Measurements from ENCODE around the gene MALRD1.

MALRD1 gene

DNA sequence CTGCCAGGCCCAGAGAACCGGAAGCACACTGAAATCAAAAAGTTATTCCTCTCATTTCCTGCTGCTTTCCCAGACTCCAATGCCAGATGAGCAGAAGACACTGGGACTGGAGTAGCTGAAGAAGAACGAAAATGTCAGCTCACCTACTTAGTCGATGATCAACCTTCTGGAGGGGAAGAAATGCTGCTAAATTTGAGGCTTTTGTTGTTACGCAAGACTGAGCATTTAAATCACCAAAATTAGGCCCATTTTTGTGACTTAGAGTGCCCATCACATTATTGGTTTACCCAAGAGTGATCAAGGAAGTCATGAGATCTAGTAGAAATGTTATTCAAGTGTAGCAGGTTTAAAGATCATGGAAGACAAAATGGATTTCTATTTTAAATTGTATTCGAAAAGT is 585.6 kb downstream of the MALRD1 start:
- no peak for DNase-seq
- TF ChIP-seq GATA1 (IDR thresholded peaks at IDR 0.05; ENCODE audit: low read depth, low read length): no peak
- no peak for TF ChIP-seq POLR2A (IDR thresholded peaks at IDR 0.05; ENCODE audit: low read length)

DNA sequence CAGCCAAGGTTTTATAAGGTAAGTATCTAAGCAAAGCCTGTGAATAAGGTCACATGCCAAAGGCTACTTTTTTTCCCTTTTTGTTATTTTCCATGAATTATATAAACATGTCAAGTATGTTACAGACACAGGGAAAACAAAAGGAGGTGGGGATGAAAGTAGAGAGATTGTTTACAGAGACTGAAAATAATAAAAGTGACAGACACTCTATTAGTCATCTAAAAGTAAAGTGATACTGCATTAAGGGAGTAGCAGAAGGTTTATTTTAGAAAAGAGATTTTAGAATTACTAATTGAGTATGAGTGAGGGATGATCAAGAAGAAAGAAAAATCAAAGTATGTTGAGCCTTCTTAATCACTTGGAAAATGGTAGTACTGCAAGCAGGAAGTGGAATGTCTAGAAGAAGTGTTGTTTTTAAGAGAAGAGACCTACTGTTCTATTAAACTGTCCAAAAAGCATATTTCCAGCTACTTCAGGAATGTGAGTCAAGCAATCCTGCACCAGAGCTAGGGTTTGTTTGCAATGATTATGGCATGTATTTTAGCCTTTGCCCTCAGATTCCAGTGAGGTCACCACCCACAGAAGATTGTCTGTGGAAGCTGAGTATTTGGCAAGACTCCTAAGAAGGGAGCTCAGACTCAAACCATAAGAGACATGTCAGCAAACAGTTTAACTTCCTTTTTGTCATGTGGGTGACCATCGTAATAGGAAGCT is 589.7 kb downstream of the MALRD1 start:
- no peak for DNase-seq
- no peak for TF ChIP-seq GATA1 (IDR thresholded peaks at IDR 0.05; ENCODE audit: low read depth, low read length)
- TF ChIP-seq POLR2A (IDR thresholded peaks at IDR 0.05; ENCODE audit: low read length): no peak

DNA sequence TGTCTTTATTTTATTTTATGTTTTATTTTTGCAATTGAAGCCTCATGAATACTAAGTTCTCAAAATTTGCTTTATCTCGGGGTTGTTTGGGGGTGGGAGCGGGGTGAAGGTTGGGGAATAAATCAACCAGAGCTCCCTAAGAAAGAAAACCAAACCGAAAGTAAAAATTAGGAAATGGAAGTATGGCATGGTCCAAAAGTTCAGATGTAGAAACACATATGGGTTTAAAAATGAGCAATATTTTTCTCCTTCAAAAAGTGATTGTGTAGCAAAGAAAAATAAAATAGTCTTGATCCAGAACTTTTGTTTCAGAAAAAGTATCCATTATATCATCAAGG is 590.3 kb downstream of the MALRD1 start:
- TF ChIP-seq GATA1 (IDR thresholded peaks at IDR 0.05; ENCODE audit: low read depth, low read length): no peak
- no peak for TF ChIP-seq POLR2A (IDR thresholded peaks at IDR 0.05; ENCODE audit: low read length)
- DNase-seq: no peak

DNA sequence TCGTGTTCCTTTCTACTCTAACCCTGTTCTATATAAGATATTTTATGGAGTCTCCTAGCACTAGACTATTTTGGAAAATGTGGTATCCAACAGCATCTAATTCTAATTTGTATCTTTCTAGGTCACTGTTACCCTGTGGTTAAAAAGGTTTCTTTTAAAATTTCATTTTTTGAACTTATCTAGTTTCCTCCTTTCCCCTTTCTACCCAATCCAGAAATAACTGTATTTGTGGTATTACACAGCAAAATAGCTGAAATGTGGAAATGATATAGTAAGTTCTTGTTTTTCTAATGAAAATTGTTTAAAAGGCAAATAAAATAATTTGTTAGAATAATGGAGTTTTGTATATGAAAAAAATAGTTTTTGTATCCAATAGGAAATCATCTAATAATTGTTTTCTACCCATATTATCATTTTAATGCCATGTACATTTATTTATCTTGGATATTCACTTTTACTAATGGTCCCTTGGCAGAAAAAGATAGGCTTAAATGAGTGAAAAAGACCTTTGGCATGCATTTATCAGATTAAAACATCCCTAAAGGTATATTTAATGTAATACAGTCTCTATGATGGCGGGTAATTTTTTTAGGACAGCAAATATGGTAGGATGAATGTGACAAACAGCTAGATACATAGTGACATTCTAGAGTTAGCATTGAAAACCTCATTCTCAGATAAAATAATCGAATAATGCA is 592.1 kb downstream of the MALRD1 start:
- no peak for DNase-seq
- no peak for TF ChIP-seq POLR2A (IDR thresholded peaks at IDR 0.05; ENCODE audit: low read length)
- no peak for TF ChIP-seq GATA1 (IDR thresholded peaks at IDR 0.05; ENCODE audit: low read depth, low read length)

DNA sequence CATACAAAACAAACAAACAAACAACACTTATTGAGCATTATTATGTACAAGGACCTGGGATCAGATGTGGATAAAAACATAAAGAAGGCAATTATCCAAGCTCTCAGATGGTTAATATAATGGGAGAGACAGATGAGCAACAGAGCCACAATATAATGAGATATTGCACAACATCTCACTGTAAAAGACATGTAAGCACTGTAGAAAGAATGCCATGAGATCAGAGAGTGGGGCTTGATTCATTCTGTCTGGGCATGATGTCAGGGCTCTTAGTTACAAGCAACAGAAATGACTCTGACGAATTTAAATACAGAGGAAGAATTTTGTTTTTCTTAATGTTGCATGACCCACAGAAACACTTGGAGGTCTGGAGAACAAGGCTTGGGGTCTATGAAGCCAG is 602.9 kb downstream of the MALRD1 start:
- DNase-seq: no peak
- TF ChIP-seq GATA1 (IDR thresholded peaks at IDR 0.05; ENCODE audit: low read depth, low read length) (no peak), POLR2A (IDR thresholded peaks at IDR 0.05; ENCODE audit: low read length) (no peak)

DNA sequence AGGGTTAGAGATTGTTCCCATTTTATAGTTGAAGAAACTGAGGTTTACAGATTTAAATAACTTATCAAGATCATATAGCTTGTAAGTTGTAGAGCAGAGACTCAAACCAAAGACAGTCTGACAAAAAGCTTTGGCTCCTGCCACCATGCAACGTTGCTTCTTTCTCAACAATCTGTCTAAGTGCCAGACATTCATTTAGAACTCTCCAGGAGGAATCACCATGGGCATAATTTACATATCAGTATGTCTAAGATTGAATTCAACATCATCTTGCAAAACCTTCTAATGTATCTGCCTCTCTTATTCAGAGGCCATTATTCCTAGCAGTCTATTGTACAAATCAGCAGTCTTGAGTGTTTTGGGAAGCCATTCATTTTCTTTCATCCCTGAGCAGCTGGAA is 604.1 kb downstream of the MALRD1 start:
- no peak for DNase-seq
- TF ChIP-seq GATA1 (IDR thresholded peaks at IDR 0.05; ENCODE audit: low read depth, low read length) (no peak), POLR2A (IDR thresholded peaks at IDR 0.05; ENCODE audit: low read length) (no peak)

DNA sequence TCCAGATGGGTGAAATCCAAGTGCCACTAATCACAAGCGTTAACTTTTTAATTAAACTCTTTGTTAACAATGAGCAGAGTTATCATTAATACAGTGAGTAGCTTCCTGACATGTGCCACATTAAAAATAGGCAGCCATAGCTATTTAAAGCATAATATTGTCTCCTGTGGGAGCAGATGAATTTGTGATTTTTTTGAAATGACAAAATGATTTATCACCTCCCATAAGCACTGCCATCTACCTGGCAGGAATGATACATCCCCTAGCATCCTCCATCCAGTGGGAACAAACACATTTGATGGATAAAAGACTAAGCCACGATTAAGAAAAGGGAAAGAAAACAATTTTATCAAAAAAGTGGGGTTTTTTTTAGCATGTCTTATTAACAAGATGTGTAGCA is 605.3 kb downstream of the MALRD1 start:
- no peak for DNase-seq
- no peak for TF ChIP-seq POLR2A (IDR thresholded peaks at IDR 0.05; ENCODE audit: low read length)
- no peak for TF ChIP-seq GATA1 (IDR thresholded peaks at IDR 0.05; ENCODE audit: low read depth, low read length)

DNA sequence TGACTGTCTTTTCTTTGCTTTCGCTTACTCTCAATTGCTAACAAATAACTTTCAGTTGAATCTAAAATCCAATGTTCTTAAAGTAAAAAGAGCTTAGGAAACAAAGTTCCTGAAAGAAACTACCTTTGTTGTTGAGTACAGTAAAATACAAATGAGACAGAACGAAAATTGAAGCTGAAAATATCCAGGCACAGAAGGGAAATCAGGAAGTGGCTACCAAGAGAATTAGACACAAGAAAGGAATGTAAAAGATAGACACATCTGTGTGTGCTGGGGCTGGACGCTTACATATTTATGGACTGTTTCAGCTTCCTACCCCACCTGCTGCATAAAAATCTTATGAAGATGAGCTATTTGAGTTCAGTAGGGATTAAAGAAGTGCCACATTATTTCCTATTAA is 606.0 kb downstream of the MALRD1 start:
- DNase-seq: no peak
- TF ChIP-seq GATA1 (IDR thresholded peaks at IDR 0.05; ENCODE audit: low read depth, low read length) (no peak), POLR2A (IDR thresholded peaks at IDR 0.05; ENCODE audit: low read length) (no peak)

DNA sequence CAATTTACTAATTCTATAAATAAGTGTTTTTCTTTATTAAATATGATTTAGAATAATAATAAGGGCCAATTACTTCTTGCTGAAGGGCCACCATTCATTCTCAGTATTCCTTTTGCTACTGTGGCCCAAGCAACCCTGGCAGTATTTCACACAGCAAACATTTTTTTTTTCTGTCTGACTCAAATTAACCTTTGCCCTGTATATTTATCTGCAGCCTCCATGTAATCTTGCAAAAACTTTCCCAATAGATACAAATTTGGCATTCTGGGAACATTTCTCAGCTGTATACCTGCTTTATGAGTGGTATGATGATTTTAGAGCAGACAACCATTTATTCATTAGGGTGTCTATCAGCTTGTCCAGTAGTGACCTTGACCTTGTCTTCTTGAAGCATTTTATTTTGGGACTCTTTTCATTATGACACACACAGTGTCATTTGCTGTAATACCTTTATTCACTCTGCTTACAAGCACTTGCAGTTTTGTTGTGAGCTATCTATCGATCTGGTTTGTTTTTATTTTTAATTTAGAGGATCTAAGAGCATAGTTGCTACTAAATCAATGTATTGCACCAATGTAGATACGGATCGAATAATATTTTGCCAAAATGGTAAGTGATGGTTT is 607.9 kb downstream of the MALRD1 start:
- DNase-seq: no peak
- no peak for TF ChIP-seq GATA1 (IDR thresholded peaks at IDR 0.05; ENCODE audit: low read depth, low read length)
- TF ChIP-seq POLR2A (IDR thresholded peaks at IDR 0.05; ENCODE audit: low read length): no peak

DNA sequence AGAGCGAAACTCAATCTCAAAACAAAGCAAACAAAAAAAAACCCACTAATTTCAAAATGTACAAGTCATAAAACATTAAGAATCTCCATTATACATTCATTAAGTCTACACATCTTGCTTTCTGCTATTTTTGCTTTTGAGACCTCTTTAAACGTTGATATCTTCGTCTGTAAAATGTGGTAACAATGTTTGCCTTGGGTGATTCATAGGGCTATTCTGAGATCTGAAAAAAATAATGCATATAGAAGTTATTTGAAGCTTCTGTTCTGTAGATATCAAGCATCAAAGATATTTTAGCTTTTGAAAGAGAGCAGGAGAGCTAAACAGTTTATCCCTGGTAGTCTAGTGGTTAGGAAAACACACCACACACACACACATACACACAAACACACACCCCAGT is 609.5 kb downstream of the MALRD1 start:
- no peak for TF ChIP-seq GATA1 (IDR thresholded peaks at IDR 0.05; ENCODE audit: low read depth, low read length)
- TF ChIP-seq POLR2A (IDR thresholded peaks at IDR 0.05; ENCODE audit: low read length): no peak
- no peak for DNase-seq

DNA sequence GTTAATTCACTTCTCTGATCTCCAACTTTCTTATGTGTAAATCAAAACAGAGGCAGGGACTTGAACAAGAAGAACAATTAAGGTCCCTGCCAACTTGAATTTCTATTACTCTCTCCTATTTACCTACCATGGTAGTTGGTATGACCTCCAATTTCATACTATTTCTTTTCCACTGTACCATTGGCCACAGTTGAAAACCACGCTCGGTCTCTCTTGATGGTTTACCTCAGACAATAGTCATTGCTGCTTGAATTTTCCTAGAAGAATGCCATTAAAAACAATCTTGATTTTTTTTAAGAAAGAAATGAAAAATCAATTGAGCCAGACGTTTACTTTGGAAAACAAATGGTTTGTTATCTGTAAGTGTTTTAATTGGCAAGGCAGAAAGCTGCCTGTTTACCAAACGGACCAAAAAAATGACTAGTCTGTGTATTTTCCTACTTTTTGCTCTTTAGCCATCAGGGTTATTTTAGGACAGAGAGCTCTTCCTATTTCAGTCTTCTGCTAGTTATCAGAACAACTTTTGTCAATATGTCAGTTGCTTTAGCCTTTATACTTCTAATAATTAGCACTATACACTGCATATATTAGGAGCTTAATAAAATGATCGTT is 610.1 kb downstream of the MALRD1 start:
- DNase-seq: no peak
- TF ChIP-seq GATA1 (IDR thresholded peaks at IDR 0.05; ENCODE audit: low read depth, low read length) (no peak), POLR2A (IDR thresholded peaks at IDR 0.05; ENCODE audit: low read length) (no peak)

DNA sequence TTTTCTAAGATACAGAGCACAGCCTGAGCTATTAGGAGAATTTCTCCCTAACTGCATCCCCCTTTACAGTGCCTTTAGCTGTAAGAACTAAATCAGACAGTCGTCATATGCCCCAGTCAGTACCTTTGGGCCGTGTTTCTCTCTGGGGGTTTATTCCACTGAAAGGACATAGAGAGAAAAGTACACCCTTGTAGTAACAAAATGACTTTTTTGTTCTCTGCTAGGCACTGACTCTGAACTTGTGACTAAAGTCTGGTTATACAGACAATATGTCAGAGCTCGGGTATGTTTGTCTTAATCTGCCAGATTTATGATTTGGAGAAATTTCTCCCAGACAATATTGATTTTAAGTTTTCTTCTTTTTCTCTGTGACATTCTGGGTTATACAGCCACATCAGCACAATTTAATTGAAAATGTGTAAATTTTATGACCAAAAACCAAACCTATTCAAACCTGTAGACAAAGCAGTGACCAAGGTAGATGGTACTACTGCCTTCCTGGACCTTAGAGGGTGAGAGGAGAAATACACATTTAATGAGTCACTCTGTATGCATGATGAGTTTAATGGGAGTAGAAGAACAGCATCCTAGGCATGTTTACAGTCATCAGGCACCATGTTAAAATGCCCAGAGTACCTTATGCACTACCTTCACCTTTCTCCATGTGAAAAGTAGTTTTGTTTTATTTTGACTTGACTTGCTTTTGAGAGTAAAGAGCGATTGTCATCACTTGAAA is 611.5 kb downstream of the MALRD1 start:
- TF ChIP-seq POLR2A (IDR thresholded peaks at IDR 0.05; ENCODE audit: low read length) (no peak), GATA1 (IDR thresholded peaks at IDR 0.05; ENCODE audit: low read depth, low read length) (no peak)

DNA sequence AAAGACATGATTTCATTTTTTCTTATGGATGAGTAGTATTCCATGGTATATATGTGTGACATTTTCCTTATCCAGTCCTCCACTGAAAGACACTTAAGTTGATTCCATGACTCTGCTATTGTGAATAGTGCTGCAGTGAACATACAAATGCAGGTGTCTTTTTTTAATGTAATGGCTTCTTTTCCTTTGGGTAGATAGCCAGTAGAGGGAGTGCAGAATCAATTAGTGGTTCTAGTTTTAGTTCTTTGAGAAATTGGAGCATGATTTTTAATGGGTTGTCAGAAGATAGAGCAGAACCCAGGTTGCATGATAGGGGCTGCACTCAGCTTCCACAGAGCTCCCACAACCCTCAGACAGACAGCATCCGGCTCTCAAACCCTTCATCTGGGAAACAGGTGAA is 614.7 kb downstream of the MALRD1 start:
- TF ChIP-seq GATA1 (IDR thresholded peaks at IDR 0.05; ENCODE audit: low read depth, low read length): no peak
- no peak for TF ChIP-seq POLR2A (IDR thresholded peaks at IDR 0.05; ENCODE audit: low read length)
- DNase-seq: no peak

More for the DNA sequence above, 611.5 kb downstream of the MALRD1 start:
- no peak for DNase-seq

DNA sequence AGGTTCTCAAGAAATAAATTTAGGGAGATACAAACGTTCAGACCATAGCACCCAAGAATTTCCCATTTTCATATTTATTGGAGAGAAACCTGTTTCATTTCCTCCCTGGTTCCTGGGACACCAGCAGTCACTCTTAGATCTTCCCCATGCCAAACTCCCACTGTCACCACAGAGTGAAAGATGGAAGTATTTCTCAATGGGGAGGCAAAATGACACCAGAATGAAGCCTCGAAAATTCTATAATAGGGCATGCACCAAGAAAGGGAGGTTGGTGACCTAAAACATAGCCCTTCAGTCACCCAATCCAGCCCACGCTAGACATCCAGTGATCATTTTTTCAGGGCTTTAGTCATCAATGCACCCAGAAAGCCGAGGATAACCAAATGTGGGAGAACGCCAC is 619.5 kb downstream of the MALRD1 start:
- no peak for TF ChIP-seq GATA1 (IDR thresholded peaks at IDR 0.05; ENCODE audit: low read depth, low read length)
- TF ChIP-seq POLR2A (IDR thresholded peaks at IDR 0.05; ENCODE audit: low read length): no peak
- no peak for DNase-seq

All from erythroblast (primary cell).